Measurements from ENCODE around the gene CKAP2L. TPM values are rescaled to one million over a fixed set of nuclear protein-coding genes. Genes with fewer than 3 reads are reported as not detected.

Gene CKAP2L
- total RNA-seq, 1 experiment from 2014 or later, result 20.7 TPM

GRCh38 chr2:112754564-112754963, 9.8 kb downstream of the CKAP2L start:
- CTCF ChIA-PET, result no interaction called here
- Histone ChIP-seq H3K9ac (ENCODE audit: low read length) (no peak overlapping the region), H3K4me3 (ENCODE audit: low read length) (no peak overlapping the region), H3K27me3 (ENCODE audit: low read length) (no peaks in the 10 kb centered on the region), H4K20me1 (ENCODE audit: low read length) (no peaks in the 10 kb centered on the region), H3K4me1 (ENCODE audit: insufficient read depth, low read length) (no peaks in the 10 kb centered on the region), H3K79me2 (ENCODE audit: low read length) (peaks cover 52% of the 10 kb centered on the region), H3K9me2 (replicated peaks; ENCODE audit: low read length) (no peaks in the 10 kb centered on the region), H3K9me3 (ENCODE audit: low read length) (no peaks in the 10 kb centered on the region), H3F3A (ENCODE audit: low read length, unreplicated experiment) (peaks cover 5% of the 10 kb centered on the region), H3K4me2 (ENCODE audit: low read length) (no peak overlapping the region), H3K36me3 (ENCODE audit: low read depth, low read length) (peaks cover 83% of the 10 kb centered on the region), H2AFZ (ENCODE audit: low read length) (no peak overlapping the region), H3K27ac (ENCODE audit: low read length) (no peak overlapping the region)
- no peak for ATAC-seq
- TF ChIP-seq, protein P1, sequence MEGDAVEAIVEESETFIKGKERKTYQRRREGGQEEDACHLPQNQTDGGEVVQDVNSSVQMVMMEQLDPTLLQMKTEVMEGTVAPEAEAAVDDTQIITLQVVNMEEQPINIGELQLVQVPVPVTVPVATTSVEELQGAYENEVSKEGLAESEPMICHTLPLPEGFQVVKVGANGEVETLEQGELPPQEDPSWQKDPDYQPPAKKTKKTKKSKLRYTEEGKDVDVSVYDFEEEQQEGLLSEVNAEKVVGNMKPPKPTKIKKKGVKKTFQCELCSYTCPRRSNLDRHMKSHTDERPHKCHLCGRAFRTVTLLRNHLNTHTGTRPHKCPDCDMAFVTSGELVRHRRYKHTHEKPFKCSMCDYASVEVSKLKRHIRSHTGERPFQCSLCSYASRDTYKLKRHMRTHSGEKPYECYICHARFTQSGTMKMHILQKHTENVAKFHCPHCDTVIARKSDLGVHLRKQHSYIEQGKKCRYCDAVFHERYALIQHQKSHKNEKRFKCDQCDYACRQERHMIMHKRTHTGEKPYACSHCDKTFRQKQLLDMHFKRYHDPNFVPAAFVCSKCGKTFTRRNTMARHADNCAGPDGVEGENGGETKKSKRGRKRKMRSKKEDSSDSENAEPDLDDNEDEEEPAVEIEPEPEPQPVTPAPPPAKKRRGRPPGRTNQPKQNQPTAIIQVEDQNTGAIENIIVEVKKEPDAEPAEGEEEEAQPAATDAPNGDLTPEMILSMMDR (conservative IDR thresholded peaks at IDR 0.05; ENCODE audit: low read depth, low read length), result no peak
- TF ChIP-seq EZH2 (IDR thresholded peaks at IDR 0.05; ENCODE audit: low read length, unreplicated experiment) (no peak), EZH2phosphoT487 (IDR thresholded peaks at IDR 0.05; ENCODE audit: borderline replicate concordance, low read length) (no peak)
- POLR2A ChIA-PET (ENCODE audit: unreplicated experiment), result no interaction called here
- no TSS peak for BruUV-seq (replicated peaks)
- intact Hi-C loops (cut with micrococcal nuclease), result no loop called here
- DNase-seq, result no peak

DNA sequence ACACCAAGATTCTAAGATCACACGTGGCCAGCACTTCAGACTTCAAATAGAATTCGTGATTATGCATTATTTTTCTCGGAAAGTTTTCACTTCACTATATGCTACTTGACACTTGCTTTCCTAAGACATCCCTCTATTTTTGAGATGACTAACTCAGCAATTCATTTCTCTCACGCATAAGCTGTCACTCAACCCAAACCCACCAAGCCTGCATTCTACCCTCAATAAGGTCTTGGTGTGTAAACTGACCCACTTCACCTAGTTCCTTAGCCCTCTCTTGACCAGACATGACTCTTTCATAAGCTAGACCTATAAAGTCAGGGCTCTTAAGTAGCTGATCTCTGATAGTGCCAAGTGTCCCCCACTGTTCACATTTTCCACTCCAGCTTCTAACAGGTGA, 11.7 kb downstream of the CKAP2L start:
- POLR2A ChIA-PET (ENCODE audit: unreplicated experiment), result interaction anchor here (0.6 kb wide), 1 partner anchor 176 kb away, joined by 3 read pairs; no protein-coding TSS in a partner anchor
- Histone ChIP-seq H3K9me2 (replicated peaks; ENCODE audit: low read length) (no peaks in the 10 kb centered on the region), H4K20me1 (ENCODE audit: low read length) (peaks cover 4% of the 10 kb centered on the region; the same call in 1 of the 2 replicates), H3K36me3 (ENCODE audit: low read depth, low read length) (peaks cover 83% of the 10 kb centered on the region), H3K4me3 (ENCODE audit: low read length) (no peak overlapping the region), H3K27ac (ENCODE audit: low read length) (no peak overlapping the region), H3F3A (ENCODE audit: low read length, unreplicated experiment) (peaks cover 5% of the 10 kb centered on the region), H3K9me3 (ENCODE audit: low read length) (no peaks in the 10 kb centered on the region), H2AFZ (ENCODE audit: low read length) (no peak overlapping the region), H3K9ac (ENCODE audit: low read length) (no peak overlapping the region), H3K27me3 (ENCODE audit: low read length) (no peaks in the 10 kb centered on the region), H3K4me1 (ENCODE audit: insufficient read depth, low read length) (no peaks in the 10 kb centered on the region), H3K79me2 (ENCODE audit: low read length) (peaks cover 52% of the 10 kb centered on the region), H3K4me2 (ENCODE audit: low read length) (no peak overlapping the region)
- TF ChIP-seq EZH2phosphoT487 (IDR thresholded peaks at IDR 0.05; ENCODE audit: borderline replicate concordance, low read length) (no peak), EZH2 (IDR thresholded peaks at IDR 0.05; ENCODE audit: low read length, unreplicated experiment) (no peak)
- TF ChIP-seq, protein P1 (conservative IDR thresholded peaks at IDR 0.05; ENCODE audit: low read depth, low read length), result no peak
- CTCF ChIA-PET, result interaction anchor here (0.9 kb wide), 1 partner anchor 189 kb away, joined by 3 read pairs; no protein-coding TSS in a partner anchor
- ATAC-seq (no peak), DNase-seq (no peak)
- no TSS peak for BruUV-seq (replicated peaks)
- intact Hi-C loops (cut with micrococcal nuclease), result no loop called here

DNA sequence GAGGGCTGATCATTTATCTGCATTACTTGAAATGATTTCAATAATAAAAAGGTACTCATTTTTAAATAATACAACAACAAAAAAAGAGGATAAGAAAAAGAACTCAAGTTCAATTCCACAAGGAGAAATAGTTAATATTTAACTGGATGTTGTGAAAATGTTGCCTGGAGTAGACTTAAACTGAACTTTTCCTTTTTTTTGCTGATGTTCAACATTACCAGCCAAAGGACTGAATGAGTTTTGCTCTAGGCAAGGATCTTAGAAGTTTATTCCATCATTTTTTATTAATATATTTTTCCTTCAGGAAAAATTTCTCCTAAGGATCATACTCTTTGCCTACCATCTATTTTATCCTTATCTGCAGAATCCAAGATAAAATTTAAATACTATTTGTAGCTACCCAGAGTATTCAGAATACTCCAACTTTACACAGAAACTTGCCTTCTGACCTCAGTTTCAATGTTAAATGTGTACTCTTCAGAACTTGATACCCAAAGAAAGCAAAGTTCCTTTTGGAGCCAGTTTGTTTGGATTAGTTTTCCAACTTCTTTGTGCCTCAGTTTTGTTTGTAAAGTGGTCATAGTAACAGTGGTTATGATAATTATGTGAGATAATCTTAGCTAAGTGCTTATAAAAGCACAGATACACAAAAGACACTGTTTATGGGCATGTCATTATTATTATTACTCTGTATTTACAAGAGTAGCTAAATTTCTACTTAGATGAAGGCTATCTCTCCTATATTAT, 12.8 kb downstream of the CKAP2L start:
- no TSS peak for BruUV-seq (replicated peaks)
- intact Hi-C loops (cut with micrococcal nuclease), result no loop called here
- Histone ChIP-seq H3K79me2 (ENCODE audit: low read length) (peaks cover 58% of the 10 kb centered on the region), H3K4me2 (ENCODE audit: low read length) (no peak overlapping the region), H3K4me3 (ENCODE audit: low read length) (no peak overlapping the region), H3K36me3 (ENCODE audit: low read depth, low read length) (peaks cover 77% of the 10 kb centered on the region), H4K20me1 (ENCODE audit: low read length) (peaks cover 4% of the 10 kb centered on the region; the same call in 1 of the 2 replicates), H2AFZ (ENCODE audit: low read length) (no peak overlapping the region), H3K9me3 (ENCODE audit: low read length) (no peaks in the 10 kb centered on the region), H3K9me2 (replicated peaks; ENCODE audit: low read length) (no peaks in the 10 kb centered on the region), H3K4me1 (ENCODE audit: insufficient read depth, low read length) (no peaks in the 10 kb centered on the region), H3K9ac (ENCODE audit: low read length) (no peak overlapping the region), H3F3A (ENCODE audit: low read length, unreplicated experiment) (peaks cover 5% of the 10 kb centered on the region), H3K27ac (ENCODE audit: low read length) (peak overlapping the region; percentile 10; the same call in 1 of the 2 replicates), H3K27me3 (ENCODE audit: low read length) (no peaks in the 10 kb centered on the region)
- CTCF ChIA-PET, result interaction anchor here (1.2 kb wide), 1 partner anchor 190 kb away, joined by 3 read pairs; no protein-coding TSS in a partner anchor
- DNase-seq, result no peak
- POLR2A ChIA-PET (ENCODE audit: unreplicated experiment), result no interaction called here
- peak; percentile 23; the same call in 1 of the 2 replicates for ATAC-seq
- TF ChIP-seq EZH2 (IDR thresholded peaks at IDR 0.05; ENCODE audit: low read length, unreplicated experiment), result no peak
- no peak for TF ChIP-seq EZH2phosphoT487 (IDR thresholded peaks at IDR 0.05; ENCODE audit: borderline replicate concordance, low read length)
- TF ChIP-seq, protein P1 (conservative IDR thresholded peaks at IDR 0.05; ENCODE audit: low read depth, low read length), result no peak

All from PC-3 (cell line).